Measurements from ENCODE around the gene WASL.

GRCh38 chr7:123792547-123792946 lies 43.7 kb upstream of the WASL start:
- TF ChIP-seq POLR2A (IDR thresholded peaks at IDR 0.05): no peak
- TF ChIP-seq, protein P1, sequence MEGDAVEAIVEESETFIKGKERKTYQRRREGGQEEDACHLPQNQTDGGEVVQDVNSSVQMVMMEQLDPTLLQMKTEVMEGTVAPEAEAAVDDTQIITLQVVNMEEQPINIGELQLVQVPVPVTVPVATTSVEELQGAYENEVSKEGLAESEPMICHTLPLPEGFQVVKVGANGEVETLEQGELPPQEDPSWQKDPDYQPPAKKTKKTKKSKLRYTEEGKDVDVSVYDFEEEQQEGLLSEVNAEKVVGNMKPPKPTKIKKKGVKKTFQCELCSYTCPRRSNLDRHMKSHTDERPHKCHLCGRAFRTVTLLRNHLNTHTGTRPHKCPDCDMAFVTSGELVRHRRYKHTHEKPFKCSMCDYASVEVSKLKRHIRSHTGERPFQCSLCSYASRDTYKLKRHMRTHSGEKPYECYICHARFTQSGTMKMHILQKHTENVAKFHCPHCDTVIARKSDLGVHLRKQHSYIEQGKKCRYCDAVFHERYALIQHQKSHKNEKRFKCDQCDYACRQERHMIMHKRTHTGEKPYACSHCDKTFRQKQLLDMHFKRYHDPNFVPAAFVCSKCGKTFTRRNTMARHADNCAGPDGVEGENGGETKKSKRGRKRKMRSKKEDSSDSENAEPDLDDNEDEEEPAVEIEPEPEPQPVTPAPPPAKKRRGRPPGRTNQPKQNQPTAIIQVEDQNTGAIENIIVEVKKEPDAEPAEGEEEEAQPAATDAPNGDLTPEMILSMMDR (IDR thresholded peaks at IDR 0.05): no peak

All from uterus (tissue), 2 donors.